GM12878 (cell line): Measurements from ENCODE around the gene TSPO. TPM values are rescaled to one million over a fixed set of nuclear protein-coding genes. Genes with fewer than 3 reads are reported as not detected.

Experiments used
- ATAC-seq: fragments of 200-7000 bp; cut with Tn5 transposase; 3 replicates; pipeline ENCODE4 v1.9.1; 2020; ENCODE audit warnings: mild to moderate bottlenecking, moderate library complexity
- BruUV-seq: library from RNA; stranded (reverse); fragments of 400-500 nt; replicated peaks from 2 replicates; lab custom pipeline; 2021; lab: Mats Ljungman, UMichigan
- CTCF ChIA-PET: fragments of 300-600 bp; sonication (Branson Sonifier 250); formaldehyde crosslinking; extraction: SDS; loops from one replicate; lab custom pipeline; 2021; ENCODE audit warnings: inconsistent platforms; lab: Yijun Ruan, JAX
- POLR2A ChIA-PET: fragments of 350-600 bp; formaldehyde crosslinking; extraction: SDS; loops from one replicate; lab custom pipeline; 2021; ENCODE audit warnings: inconsistent platforms; lab: Charles Lee
- RAD21 ChIA-PET: fragments of 300-600 bp; sonication (Branson Sonifier 250); formaldehyde crosslinking; loops from one replicate; lab custom pipeline; 2023; ENCODE audit warnings: antibody characterized with exemption; ENCODE audit not compliant: unreplicated experiment; lab: Charles Lee
- SMC1A ChIA-PET: fragments of 300-600 bp; sonication (Branson Sonifier 250); formaldehyde crosslinking; loops from one replicate; lab custom pipeline; 2023; ENCODE audit not compliant: unreplicated experiment, uncharacterized antibody; lab: Charles Lee
- DNase-seq: peaks from one replicate; pipeline ENCODE4 v3.0.0-alpha.2; 2011; ENCODE audit warnings: low read depth, low spot score
- FAIRE-seq: peaks from 3 replicates; lab custom pipeline; 2011; peaks lifted over from hg19 to GRCh38; lab: Jason Lieb, UNC
- H2AFZ ChIP-seq: 2 replicates; pipeline ENCODE4 v1.6.0; 2011; ENCODE audit warnings: low read depth, low read length, control low read depth; ENCODE audit not compliant: control insufficient read depth
- H3K27ac ChIP-seq: 2 replicates; pipeline ENCODE4 v1.5.1; 2011; ENCODE audit warnings: control low read depth; ENCODE audit not compliant: control insufficient read depth, insufficient read depth
- H3K27me3 ChIP-seq, 2 experiments: replicated peaks in 1 of 2; 2 replicates each; pipeline versions ENCODE4 v1.6.0 to v1.6.1; 2011; ENCODE audit warnings: low read length in 1 of 2; ENCODE audit not compliant: control insufficient read depth in 2 of 2, insufficient read depth in 2 of 2
- H3K36me3 ChIP-seq, 2 experiments: 2 replicates each; pipeline ENCODE4 v1.5.1; 2011; ENCODE audit warnings: low read length in 1 of 2; ENCODE audit not compliant: control insufficient read depth in 2 of 2, insufficient read depth in 2 of 2
- H3K4me1 ChIP-seq: 2 replicates; pipeline ENCODE4 v1.6.1; 2011; ENCODE audit warnings: mild to moderate bottlenecking, low read length, moderate library complexity, mixed read lengths; ENCODE audit not compliant: control insufficient read depth, insufficient read depth
- H3K4me2 ChIP-seq: 2 replicates; pipeline ENCODE4 v1.6.0; 2011; ENCODE audit warnings: control low read depth; ENCODE audit not compliant: control insufficient read depth, insufficient read depth
- H3K4me3 ChIP-seq: fragments of 200-600 bp; sonication (generic); 2 replicates; pipeline ENCODE4 v1.5.1; 2016
- H3K79me2 ChIP-seq: 2 replicates; pipeline ENCODE4 v1.6.0; 2011; ENCODE audit warnings: low read length; ENCODE audit not compliant: control insufficient read depth, insufficient read depth
- H3K9ac ChIP-seq: 2 replicates; pipeline ENCODE4 v1.8.0; 2011; ENCODE audit warnings: low read length, control low read depth, mixed read lengths; ENCODE audit not compliant: control insufficient read depth, insufficient read depth
- H3K9me3 ChIP-seq: replicated peaks from 3 replicates; pipeline ENCODE4 v1.5.1; 2011; ENCODE audit warnings: mild to moderate bottlenecking, low read length; ENCODE audit not compliant: control insufficient read depth, insufficient read depth
- H4K20me1 ChIP-seq: 2 replicates; pipeline ENCODE4 v1.6.0; 2011; ENCODE audit not compliant: control insufficient read depth, insufficient read depth
- BCL3 ChIP-seq: IDR thresholded peaks from 2 replicates; pipeline ENCODE4 v1.6.1; 2011; ENCODE audit warnings: borderline replicate concordance, low read depth, mild to moderate bottlenecking, moderate library complexity, low read length; ENCODE audit not compliant: insufficient read depth, poor library complexity, severe bottlenecking
- CEBPB ChIP-seq, 2 experiments: fragments of 150-350 bp in 1 of 2; IDR thresholded peaks; 2 replicates each; pipeline ENCODE4 v1.6.1; 2012 to 2014; ENCODE audit warnings: low read depth in 2 of 2, low read length in 2 of 2, borderline replicate concordance in 1 of 2, inconsistent platforms in 1 of 2
- CHD4 ChIP-seq: fragments of 200-600 bp; sonication (generic); IDR thresholded peaks from 2 replicates; pipeline ENCODE4 v1.6.1; 2016; ENCODE audit warnings: mild to moderate bottlenecking
- CREB1 ChIP-seq: IDR thresholded peaks from 2 replicates; pipeline ENCODE4 v1.6.1; 2012; ENCODE audit warnings: low read depth, mild to moderate bottlenecking, inconsistent platforms
- DPF2 ChIP-seq: fragments of 450-650 bp; IDR thresholded peaks from 2 replicates; pipeline ENCODE4 v1.6.1; 2017; ENCODE audit warnings: mild to moderate bottlenecking
- MEF2B ChIP-seq: fragments of 450-650 bp; IDR thresholded peaks from 2 replicates; pipeline ENCODE4 v1.6.1; 2018; ENCODE audit warnings: mild to moderate bottlenecking, moderate library complexity; ENCODE audit not compliant: partially characterized antibody, poor library complexity, severe bottlenecking
- NBN ChIP-seq: fragments of 450-650 bp; IDR thresholded peaks from 2 replicates; pipeline ENCODE4 v1.6.1; 2016
- NFIC ChIP-seq: IDR thresholded peaks from 2 replicates; pipeline ENCODE4 v1.6.1; 2012; ENCODE audit warnings: low read depth, mild to moderate bottlenecking, inconsistent platforms, low read length, moderate library complexity
- PAX8 ChIP-seq: fragments of 450-650 bp; IDR thresholded peaks from 2 replicates; pipeline ENCODE4 v1.6.1; 2017; ENCODE audit warnings: mild to moderate bottlenecking, moderate library complexity
- RAD21 ChIP-seq: IDR thresholded peaks from 2 replicates; pipeline ENCODE4 v1.6.1; 2011; ENCODE audit warnings: mild to moderate bottlenecking, low read depth, low read length, moderate library complexity; ENCODE audit not compliant: insufficient read depth
- RUNX3 ChIP-seq: IDR thresholded peaks from 2 replicates; pipeline ENCODE4 v1.6.1; 2012; ENCODE audit warnings: low read length, inconsistent platforms
- SMC3 ChIP-seq: IDR thresholded peaks from 2 replicates; pipeline ENCODE4 v1.6.1; 2011; ENCODE audit warnings: low read length, improper control_type of control experiment, borderline replicate concordance
- SPI1 ChIP-seq: IDR thresholded peaks from 2 replicates; pipeline ENCODE4 v1.6.1; 2011; ENCODE audit warnings: low read depth, mild to moderate bottlenecking, low read length, moderate library complexity, borderline replicate concordance; ENCODE audit not compliant: insufficient read depth
- STAT1 ChIP-seq: fragments of 450-650 bp; conservative IDR thresholded peaks from 2 replicates; pipeline ENCODE4 v1.6.1; 2014; ENCODE audit warnings: antibody characterized with exemption, mild to moderate bottlenecking
- TCF12 ChIP-seq: IDR thresholded peaks from 2 replicates; pipeline ENCODE4 v1.6.1; 2011; ENCODE audit warnings: low read depth, mild to moderate bottlenecking, low read length
- WRNIP1 ChIP-seq: IDR thresholded peaks from 2 replicates; pipeline ENCODE4 v1.6.1; 2011; ENCODE audit warnings: low read depth, low read length, improper control_type of control experiment, borderline replicate concordance
- YY1 ChIP-seq: IDR thresholded peaks from 2 replicates; pipeline ENCODE4 v1.6.1; 2011; ENCODE audit warnings: low read depth, mild to moderate bottlenecking, low read length
- ZBED1 ChIP-seq: IDR thresholded peaks from 2 replicates; pipeline ENCODE4 v1.6.1; 2016; ENCODE audit warnings: borderline replicate concordance
- WGBS: methylation state at CpG from one replicate; pipeline ENCODE4 v1.1.6; 2016; ENCODE audit warnings: low lambda C conversion rate; ENCODE audit not compliant: insufficient replicate concordance, insufficient coverage; ENCODE audit errors: missing lambda C conversion rate; 5-methylcytosine and 5-hydroxymethylcytosine counted together
- in situ Hi-C: fragments of 300-500 bp; cut with MboI; formaldehyde crosslinking; loops from 9 replicates; pipeline ENCODE4 v1.14.3; 2018; ENCODE audit warnings: mixed read lengths
- intact Hi-C: fragments of 100-400 bp; cut with micrococcal nuclease; formaldehyde crosslinking; loops from one replicate; pipeline ENCODE4 v1.14.2; 2022; ENCODE audit not compliant: unreplicated experiment
- polyA plus RNA-seq, 11 experiments: library from polyadenylated mRNA; depleted of rRNA in 4 of 11; unstranded in 6 of 11; stranded (reverse) in 5 of 11; fragments of >200 nt; fragmentation: Nextera tagmentation in 4 of 11; fragmentation: Illumina TruSeq in 1 of 11; extraction: Ambion mirVana in 4 of 11; extraction: Trizol in 1 of 11; gene quantifications; 1 replicate in 1 of 11; 2 replicates in 10 of 11; pipeline versions ENCODE4 v1.2.1 to v1.2.3, GENCODE V29; 2011 to 2016; ENCODE audit warnings: inconsistent platforms in 2 of 11, missing spikeins in 2 of 11, low read depth in 1 of 11
- total RNA-seq, 4 experiments: library from RNA; depleted of rRNA in 3 of 4; stranded (reverse); fragments of >200 nt in 3 of 4; fragmentation: Illumina TruSeq in 1 of 4; extraction: Trizol in 1 of 4; gene quantifications; 2 replicates each; pipeline versions ENCODE4 v1.2.1 to v1.2.3, GENCODE V29; 2013 to 2021
- TF ChIP-seq, protein P1 (sequence below), 3 experiments: IDR thresholded peaks in 2 of 3; conservative IDR thresholded peaks in 1 of 3; 2 replicates each; pipeline ENCODE4 v1.5.1; 2011; ENCODE audit warnings: low read depth in 3 of 3, low read length in 3 of 3, mild to moderate bottlenecking in 3 of 3, control low read depth in 2 of 3, moderate library complexity in 2 of 3, inconsistent platforms in 1 of 3, mixed read lengths in 1 of 3; ENCODE audit not compliant: control insufficient read depth in 2 of 3, insufficient read depth in 1 of 3; ENCODE audit errors: extremely low read depth in 1 of 3
- TF ChIP-seq, protein P2 (sequence below): fragments of 450-650 bp; IDR thresholded peaks from 2 replicates; pipeline ENCODE4 v1.6.1; 2017; ENCODE audit warnings: low read depth, mild to moderate bottlenecking, moderate library complexity

TSPO gene
- total and polyA plus RNA-seq, 10 of the 15 experiments (the other 5 are each of a cell fraction or from before 2014, with no cell fraction given), result 1.4 to 50.5 (median 18.8) TPM

DNA sequence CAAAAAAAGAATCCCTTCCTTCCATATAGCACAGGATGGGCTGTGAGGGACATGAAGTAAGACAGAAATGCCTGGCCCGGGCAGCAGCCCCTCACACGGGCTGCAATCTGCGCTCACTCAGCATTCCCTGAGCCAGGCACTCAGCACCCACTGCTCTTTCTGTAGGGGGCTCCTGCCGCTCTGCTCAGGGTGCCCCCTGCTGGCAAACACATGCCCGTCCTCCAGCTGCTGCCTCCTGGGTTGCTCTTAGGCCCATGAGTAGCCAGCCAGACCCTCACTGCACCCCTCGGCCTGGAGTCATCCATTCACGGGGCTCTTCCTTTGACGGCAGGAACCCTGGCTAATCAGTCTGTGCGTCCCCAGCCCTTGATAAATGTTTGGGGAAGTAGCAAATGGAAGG, 15.1 kb upstream of the TSPO start:
- intact Hi-C loops, result no loop called here
- H3K79me2 ChIP-seq, result no peaks in the 10 kb centered on the region

More for the DNA sequence above, 15.1 kb upstream of the TSPO start:
- no peaks in the 10 kb centered on the region for H3K4me1 ChIP-seq
- no peak overlapping the region for H2AFZ ChIP-seq
- in situ Hi-C loops, result no loop called here
- no peak overlapping the region for H3K4me2 ChIP-seq
- H4K20me1 ChIP-seq, result no peaks in the 10 kb centered on the region
- no peak for FAIRE-seq
- ChIA-PET CTCF (interaction anchor here (0.9 to 1.5 kb wide), 7 partner anchors 12 to 268 kb away, joined by 3 to 5 read pairs (median 3); partner anchors contain the start of gene BIK), RAD21 (no interaction called here), SMC1A (no interaction called here)
- BruUV-seq, result no TSS peak
- 18% methylated on average over 9 of the region's 9 CpGs for WGBS
- H3K4me3 ChIP-seq, result no peak overlapping the region
- TF ChIP-seq, protein P1, sequence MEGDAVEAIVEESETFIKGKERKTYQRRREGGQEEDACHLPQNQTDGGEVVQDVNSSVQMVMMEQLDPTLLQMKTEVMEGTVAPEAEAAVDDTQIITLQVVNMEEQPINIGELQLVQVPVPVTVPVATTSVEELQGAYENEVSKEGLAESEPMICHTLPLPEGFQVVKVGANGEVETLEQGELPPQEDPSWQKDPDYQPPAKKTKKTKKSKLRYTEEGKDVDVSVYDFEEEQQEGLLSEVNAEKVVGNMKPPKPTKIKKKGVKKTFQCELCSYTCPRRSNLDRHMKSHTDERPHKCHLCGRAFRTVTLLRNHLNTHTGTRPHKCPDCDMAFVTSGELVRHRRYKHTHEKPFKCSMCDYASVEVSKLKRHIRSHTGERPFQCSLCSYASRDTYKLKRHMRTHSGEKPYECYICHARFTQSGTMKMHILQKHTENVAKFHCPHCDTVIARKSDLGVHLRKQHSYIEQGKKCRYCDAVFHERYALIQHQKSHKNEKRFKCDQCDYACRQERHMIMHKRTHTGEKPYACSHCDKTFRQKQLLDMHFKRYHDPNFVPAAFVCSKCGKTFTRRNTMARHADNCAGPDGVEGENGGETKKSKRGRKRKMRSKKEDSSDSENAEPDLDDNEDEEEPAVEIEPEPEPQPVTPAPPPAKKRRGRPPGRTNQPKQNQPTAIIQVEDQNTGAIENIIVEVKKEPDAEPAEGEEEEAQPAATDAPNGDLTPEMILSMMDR (IDR thresholded peaks at IDR 0.05 in 2 of 3, conservative IDR thresholded peaks at IDR 0.05 in 1 of 3; ENCODE audit: control insufficient read depth in 2 of 3, extremely low read depth in 1 of 3, insufficient read depth in 1 of 3, low read depth in 3 of 3, low read length in 3 of 3), result peak; percentile 62 to 82 (median 73)
- TF ChIP-seq CEBPB (IDR thresholded peaks at IDR 0.05; ENCODE audit: borderline replicate concordance in 1 of 2, low read depth in 2 of 2, low read length in 2 of 2) (no peak), PAX8 (no peak), TCF12 (0 out of 2 replicates have a peak, but pooled peaks have one; percentile 19), BCL3 (no peak), RUNX3 (no peak), DPF2 (no peak), RAD21 (peak; percentile 58), CHD4 (no peak), NFIC (no peak), SMC3 (peak; percentile 58; the same call in 1 of the 2 replicates), CREB1 (no peak), MEF2B (no peak), NBN (no peak), STAT1 (no peak), SPI1 (no peak), ZBED1 (no peak), YY1 (0 out of 2 replicates have a peak, but pooled peaks have one; percentile 32), WRNIP1 (no peak)
- TF ChIP-seq, protein P2, sequence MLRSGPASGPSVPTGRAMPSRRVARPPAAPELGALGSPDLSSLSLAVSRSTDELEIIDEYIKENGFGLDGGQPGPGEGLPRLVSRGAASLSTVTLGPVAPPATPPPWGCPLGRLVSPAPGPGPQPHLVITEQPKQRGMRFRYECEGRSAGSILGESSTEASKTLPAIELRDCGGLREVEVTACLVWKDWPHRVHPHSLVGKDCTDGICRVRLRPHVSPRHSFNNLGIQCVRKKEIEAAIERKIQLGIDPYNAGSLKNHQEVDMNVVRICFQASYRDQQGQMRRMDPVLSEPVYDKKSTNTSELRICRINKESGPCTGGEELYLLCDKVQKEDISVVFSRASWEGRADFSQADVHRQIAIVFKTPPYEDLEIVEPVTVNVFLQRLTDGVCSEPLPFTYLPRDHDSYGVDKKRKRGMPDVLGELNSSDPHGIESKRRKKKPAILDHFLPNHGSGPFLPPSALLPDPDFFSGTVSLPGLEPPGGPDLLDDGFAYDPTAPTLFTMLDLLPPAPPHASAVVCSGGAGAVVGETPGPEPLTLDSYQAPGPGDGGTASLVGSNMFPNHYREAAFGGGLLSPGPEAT, result no peak
- TF ChIP-seq, all 136 proteins: peak for 5
- POLR2A ChIA-PET, result no interaction called here
- H3K9ac ChIP-seq, result no peak overlapping the region
- H3K36me3 ChIP-seq, result peaks cover 6 to 25% of the 10 kb centered on the region in 2 experiments
- DNase-seq, result no peak
- H3K27ac ChIP-seq, result no peak overlapping the region
- H3K9me3 ChIP-seq, result no peaks in the 10 kb centered on the region
- ATAC-seq, result peak; percentile 93
- no peaks in the 10 kb centered on the region for H3K27me3 ChIP-seq
